ENCODE results near the gene FTSJ3. TPM values are rescaled to one million over a fixed set of nuclear protein-coding genes. Genes with fewer than 3 reads are reported as not detected.

Gene FTSJ3
- total RNA-seq, 4 donors from 2014 or later = 36.3 to 53.2 (median 51.7) TPM

DNA sequence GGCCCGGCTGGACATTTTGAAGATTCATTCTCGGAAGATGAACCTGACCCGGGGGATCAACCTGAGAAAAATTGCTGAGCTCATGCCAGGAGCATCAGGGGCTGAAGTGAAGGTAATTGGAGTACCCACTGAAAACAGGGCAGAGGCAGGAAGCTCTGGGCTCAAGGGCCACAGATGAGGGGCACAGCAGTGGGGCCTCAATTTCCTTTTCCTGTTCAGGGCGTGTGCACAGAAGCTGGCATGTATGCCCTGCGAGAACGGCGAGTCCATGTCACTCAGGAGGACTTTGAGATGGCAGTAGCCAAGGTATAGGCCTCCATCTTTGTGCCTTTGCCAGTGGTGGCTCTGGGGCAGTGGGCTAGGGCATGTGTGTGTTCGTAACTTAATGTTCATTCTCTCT lies 4.0 kb upstream of the FTSJ3 start:
- no peak for ATAC-seq
- H3K9me3 ChIP-seq = no peaks in the 10 kb centered on the region
- no peak overlapping the region for H3K4me3 ChIP-seq
- no peaks in the 10 kb centered on the region for H3K27me3 ChIP-seq
- peak overlapping the region in 2 of 4 donors; percentile 12 to 27 for H3K27ac ChIP-seq
- peaks cover 0 to 76% of the 10 kb centered on the region in 2 donors for H3K36me3 ChIP-seq
- TF ChIP-seq POLR2A (IDR thresholded peaks at IDR 0.05) (no peak), EP300 (IDR thresholded peaks at IDR 0.05) (no peak), POLR2AphosphoS5 (IDR thresholded peaks at IDR 0.05) (no peak)
- TF ChIP-seq, protein P1, sequence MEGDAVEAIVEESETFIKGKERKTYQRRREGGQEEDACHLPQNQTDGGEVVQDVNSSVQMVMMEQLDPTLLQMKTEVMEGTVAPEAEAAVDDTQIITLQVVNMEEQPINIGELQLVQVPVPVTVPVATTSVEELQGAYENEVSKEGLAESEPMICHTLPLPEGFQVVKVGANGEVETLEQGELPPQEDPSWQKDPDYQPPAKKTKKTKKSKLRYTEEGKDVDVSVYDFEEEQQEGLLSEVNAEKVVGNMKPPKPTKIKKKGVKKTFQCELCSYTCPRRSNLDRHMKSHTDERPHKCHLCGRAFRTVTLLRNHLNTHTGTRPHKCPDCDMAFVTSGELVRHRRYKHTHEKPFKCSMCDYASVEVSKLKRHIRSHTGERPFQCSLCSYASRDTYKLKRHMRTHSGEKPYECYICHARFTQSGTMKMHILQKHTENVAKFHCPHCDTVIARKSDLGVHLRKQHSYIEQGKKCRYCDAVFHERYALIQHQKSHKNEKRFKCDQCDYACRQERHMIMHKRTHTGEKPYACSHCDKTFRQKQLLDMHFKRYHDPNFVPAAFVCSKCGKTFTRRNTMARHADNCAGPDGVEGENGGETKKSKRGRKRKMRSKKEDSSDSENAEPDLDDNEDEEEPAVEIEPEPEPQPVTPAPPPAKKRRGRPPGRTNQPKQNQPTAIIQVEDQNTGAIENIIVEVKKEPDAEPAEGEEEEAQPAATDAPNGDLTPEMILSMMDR (IDR thresholded peaks at IDR 0.05) = no peak
- peaks cover 0 to 64% (median 16%) of the 10 kb centered on the region in 3 donors for H3K4me1 ChIP-seq
- 60 to 73% methylated on average over 1 of the region's 8 CpGs for WGBS, 2 donors (ENCODE audit: low coverage in 1 of 2)

DNA sequence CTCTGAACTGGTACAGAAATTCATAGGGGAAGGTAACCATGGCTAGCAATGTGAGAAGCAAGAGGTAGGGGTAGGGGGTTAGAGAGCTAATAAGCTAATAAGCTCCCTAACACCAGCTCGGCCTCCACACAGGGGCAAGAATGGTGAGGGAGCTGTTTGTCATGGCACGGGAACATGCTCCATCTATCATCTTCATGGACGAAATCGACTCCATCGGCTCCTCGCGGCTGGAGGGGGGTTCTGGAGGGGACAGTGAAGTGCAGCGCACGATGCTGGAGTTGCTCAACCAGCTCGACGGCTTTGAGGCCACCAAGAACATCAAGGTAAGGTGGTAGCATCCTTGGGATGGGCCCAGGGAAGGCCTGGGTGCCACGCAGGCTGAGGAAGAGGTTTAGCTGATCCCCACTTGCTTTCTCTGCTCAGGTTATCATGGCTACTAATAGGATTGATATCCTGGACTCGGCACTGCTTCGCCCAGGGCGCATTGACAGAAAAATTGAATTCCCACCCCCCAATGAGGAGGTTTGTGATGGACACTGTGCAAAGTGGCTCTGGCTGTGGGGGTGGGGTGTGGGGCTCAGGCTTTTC lies 3.5 kb upstream of the FTSJ3 start:
- no peak for ATAC-seq
- Histone ChIP-seq H3K4me1 (peaks cover 0 to 65% (median 19%) of the 10 kb centered on the region in 3 donors), H3K9me3 (no peaks in the 10 kb centered on the region), H3K4me3 (no peak overlapping the region), H3K36me3 (peaks cover 0 to 71% of the 10 kb centered on the region in 2 donors), H3K27me3 (no peaks in the 10 kb centered on the region), H3K27ac (peak overlapping the region in 2 of 4 donors; percentile 12 to 89)
- WGBS, 2 donors (ENCODE audit: low coverage in 1 of 2) = 69 to 70% methylated on average over 6 to 11 of the region's 15 CpGs
- TF ChIP-seq POLR2A (IDR thresholded peaks at IDR 0.05) = no peak
- no peak for TF ChIP-seq POLR2AphosphoS5 (IDR thresholded peaks at IDR 0.05)
- TF ChIP-seq, protein P1 (IDR thresholded peaks at IDR 0.05) = no peak
- no peak for TF ChIP-seq EP300 (IDR thresholded peaks at IDR 0.05)

DNA sequence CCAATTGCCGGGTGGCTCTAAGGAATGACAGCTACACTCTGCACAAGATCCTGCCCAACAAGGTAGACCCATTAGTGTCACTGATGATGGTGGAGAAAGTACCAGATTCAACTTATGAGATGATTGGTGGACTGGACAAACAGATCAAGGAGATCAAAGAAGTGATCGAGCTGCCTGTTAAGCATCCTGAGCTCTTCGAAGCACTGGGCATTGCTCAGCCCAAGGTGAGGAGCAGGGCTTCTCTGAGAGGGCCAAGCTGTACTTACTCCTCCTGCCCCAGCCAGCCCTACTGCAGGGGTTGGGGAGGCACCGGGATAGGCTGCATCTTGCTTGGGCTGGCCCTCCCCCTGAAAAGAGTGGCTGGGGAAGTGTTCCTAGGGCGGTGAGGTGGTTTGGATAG lies 2.8 kb upstream of the FTSJ3 start:
- Histone ChIP-seq H3K27ac (peak overlapping the region in 3 of 4 donors; percentile 30 to 89 (median 85)), H3K4me3 (no peak overlapping the region), H3K9me3 (no peaks in the 10 kb centered on the region), H3K4me1 (peaks cover 0 to 65% (median 24%) of the 10 kb centered on the region in 3 donors), H3K27me3 (no peaks in the 10 kb centered on the region), H3K36me3 (peaks cover 0 to 69% of the 10 kb centered on the region in 2 donors)
- TF ChIP-seq, protein P1 (IDR thresholded peaks at IDR 0.05) = no peak
- TF ChIP-seq EP300 (IDR thresholded peaks at IDR 0.05) (no peak), POLR2A (IDR thresholded peaks at IDR 0.05) (no peak), POLR2AphosphoS5 (IDR thresholded peaks at IDR 0.05) (no peak)
- 80 to 83% methylated on average over 1 to 3 of the region's 5 CpGs for WGBS, 2 donors (ENCODE audit: low coverage in 1 of 2)
- ATAC-seq = no peak

DNA sequence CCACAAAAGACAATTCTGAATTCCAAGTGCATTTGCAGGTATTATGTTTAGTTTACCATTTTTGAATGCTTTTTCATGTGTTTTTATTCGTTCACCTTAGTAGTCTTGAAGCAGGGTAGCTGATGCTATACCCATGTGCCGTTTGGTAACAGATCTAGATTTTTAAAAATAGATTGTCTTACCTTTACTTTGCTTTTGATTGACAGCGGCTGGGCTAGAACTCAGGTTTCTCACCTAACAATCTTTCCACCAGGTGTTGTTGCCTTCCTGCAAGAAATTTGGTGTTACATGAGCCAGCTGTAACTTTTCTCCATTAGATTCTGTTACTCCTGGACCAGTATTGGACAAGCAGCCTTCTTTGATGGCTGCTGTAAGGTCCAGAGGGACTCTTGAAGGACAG lies 1.5 kb upstream of the FTSJ3 start:
- peaks cover 0 to 69% of the 10 kb centered on the region in 2 donors for H3K36me3 ChIP-seq
- no peaks in the 10 kb centered on the region for H3K9me3 ChIP-seq
- H3K4me3 ChIP-seq = no peak overlapping the region
- no peak for ATAC-seq
- peaks cover 0 to 62% (median 24%) of the 10 kb centered on the region in 3 donors for H3K4me1 ChIP-seq
- no peak for TF ChIP-seq POLR2A (IDR thresholded peaks at IDR 0.05)
- TF ChIP-seq EP300 (IDR thresholded peaks at IDR 0.05) = no peak
- no peak for TF ChIP-seq POLR2AphosphoS5 (IDR thresholded peaks at IDR 0.05)
- TF ChIP-seq, protein P1 (IDR thresholded peaks at IDR 0.05) = no peak
- peak overlapping the region in 3 of 4 donors; percentile 85 to 89 (median 87) for H3K27ac ChIP-seq
- 94 to 95% methylated on average over 3 of the region's 3 CpGs for WGBS, 2 donors (ENCODE audit: low coverage in 1 of 2)
- no peaks in the 10 kb centered on the region for H3K27me3 ChIP-seq

DNA sequence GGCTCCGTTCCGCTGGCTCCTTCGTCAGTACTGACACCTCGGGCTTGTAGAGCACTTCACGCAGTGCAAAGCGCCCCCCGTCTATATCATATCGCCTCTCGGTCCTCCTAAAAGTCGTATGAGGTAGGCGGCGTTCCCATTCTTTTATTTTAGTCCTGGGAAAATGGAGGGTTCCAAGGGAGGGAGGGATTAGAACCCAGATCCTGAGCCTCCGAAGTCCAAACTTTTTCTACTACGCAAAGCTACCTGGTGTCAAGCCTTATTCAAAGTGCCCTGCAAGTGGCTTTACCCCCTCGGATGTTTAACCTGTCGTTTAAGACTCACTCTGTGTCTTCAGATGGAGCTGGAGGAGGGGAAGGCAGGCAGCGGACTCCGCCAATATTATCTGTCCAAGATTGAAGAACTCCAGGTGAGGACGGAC lies 348 bp upstream of the FTSJ3 start:
- Histone ChIP-seq H3K4me1 (peaks cover 0 to 58% (median 24%) of the 10 kb centered on the region in 3 donors), H3K27me3 (no peaks in the 10 kb centered on the region), H3K36me3 (peaks cover 0 to 69% of the 10 kb centered on the region in 2 donors), H3K27ac (peak overlapping the region; percentile 29 to 89 (median 86)), H3K9me3 (no peaks in the 10 kb centered on the region), H3K4me3 (peak overlapping the region; percentile 43 to 90)
- TF ChIP-seq POLR2A (IDR thresholded peaks at IDR 0.05) (no peak), EP300 (IDR thresholded peaks at IDR 0.05) (no peak), POLR2AphosphoS5 (IDR thresholded peaks at IDR 0.05) (no peak)
- TF ChIP-seq, protein P1 (IDR thresholded peaks at IDR 0.05) = no peak
- 0 to 2% methylated on average over 3 to 13 of the region's 19 CpGs for WGBS, 2 donors (ENCODE audit: low coverage in 1 of 2)
- no peak for ATAC-seq

Data from gastroesophageal sphincter (tissue), 4 donors.